GM21619 (cell line): ENCODE measurements around the gene CSH2.
"Not testable (repeated sequence)": the region's sequence is repeated elsewhere in the genome, so short reads cannot be mapped to it uniquely, and the experiment has no call there.

Experiments
- ATAC-seq: cut with Tn5 transposase; IDR thresholded peaks from one replicate; pipeline ENCODE4 v1.9.1; 2021; ENCODE audit not compliant: unreplicated experiment

The CSH2 gene

DNA sequence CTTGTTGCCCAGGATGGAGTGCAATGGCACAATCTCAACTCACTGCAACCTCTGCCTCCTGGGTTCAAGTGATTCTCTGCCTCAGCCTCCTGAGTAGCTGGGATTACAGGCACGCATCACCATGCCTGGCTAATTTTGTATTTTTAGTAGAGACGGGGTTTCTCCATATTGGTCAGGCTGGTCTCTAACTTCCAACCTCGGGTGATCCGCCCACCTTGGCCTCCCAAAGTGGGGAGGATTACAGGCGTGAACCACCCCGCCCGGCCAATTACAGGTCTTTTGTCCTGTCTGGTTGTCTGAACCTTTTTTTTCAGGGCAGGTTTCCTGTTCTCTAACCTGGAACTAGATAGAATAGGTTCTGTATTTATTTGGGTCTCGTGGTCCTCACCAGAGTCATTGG is 17.1 kb downstream of the CSH2 start:
- ATAC-seq = not testable (repeated sequence)

DNA sequence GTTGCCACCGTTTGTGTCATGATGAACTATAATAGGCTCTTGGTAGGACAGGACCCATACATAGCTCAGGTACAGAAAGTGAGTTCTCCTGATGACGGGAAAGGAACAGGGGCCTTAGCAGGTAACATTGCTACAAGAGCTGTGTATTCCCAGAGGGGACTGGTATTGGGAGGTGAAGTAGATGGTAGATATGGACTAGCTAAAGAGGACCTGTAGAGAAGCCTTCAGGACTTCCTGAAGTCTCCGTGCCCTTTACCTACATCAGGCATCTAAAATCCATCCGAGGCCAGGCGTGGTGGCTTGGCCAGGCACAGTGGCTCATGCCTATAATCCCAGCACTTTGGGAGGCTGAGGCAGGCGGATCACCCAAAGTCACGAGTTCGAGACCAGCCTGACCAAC is 18.3 kb downstream of the CSH2 start:
- no peak for ATAC-seq

DNA sequence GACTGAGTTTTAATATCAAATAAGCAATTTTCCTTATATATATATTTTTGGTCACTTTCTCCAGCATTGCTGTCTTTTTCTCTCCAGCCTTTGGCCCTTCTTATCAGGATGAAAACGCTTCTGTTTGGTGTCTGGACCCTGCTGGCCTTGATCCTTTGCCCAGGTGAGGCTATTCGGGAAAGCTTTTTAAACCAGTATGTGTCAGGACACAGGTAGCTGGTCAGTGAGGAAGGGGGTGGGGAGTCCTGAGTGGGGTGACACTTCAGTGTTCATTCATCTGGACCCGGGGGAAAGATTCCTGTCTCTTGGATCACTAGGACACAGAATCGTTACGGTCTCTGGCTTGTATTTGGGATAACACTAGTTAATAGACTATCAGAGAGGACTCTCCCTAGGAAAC is 18.8 kb downstream of the CSH2 start:
- ATAC-seq = no peak

DNA sequence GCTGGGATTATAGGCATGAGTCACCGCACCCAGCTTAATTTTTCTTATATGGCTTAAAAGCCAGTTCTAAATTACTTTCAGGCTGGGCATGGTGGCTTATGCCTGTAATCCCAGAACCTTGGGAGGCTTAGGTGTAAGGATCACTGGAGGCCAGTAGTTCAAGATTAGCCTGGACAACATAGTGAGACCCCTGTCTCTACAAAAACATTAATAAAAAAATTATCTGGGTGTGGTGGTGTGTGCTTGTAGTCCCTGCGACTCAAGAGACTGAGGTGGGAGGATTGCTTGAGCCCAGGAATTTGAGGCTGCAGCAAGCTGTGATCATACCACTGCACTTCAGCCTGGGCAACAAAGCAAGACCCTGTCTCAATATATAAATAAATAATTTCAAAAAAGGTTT is 20.2 kb downstream of the CSH2 start:
- ATAC-seq = no peak

DNA sequence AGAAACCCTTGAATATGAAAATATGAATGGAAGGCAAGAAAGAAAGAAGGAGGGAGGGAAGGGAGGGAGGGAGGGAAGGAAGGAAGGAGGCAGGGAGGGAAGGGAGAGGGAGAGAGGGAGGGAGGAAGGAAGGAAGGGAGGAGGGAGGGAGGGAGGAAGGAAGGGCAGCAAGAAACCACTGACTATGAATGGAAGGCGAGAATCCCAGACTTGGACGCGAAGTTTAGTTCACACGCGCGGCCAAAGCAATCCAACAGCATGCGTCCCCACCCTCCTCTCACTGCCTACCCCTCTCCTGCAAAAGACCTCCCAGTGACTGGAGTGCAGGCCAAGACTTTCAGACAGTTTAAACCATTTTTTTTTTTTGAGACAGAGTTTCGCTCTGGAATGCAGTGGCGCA is 23.1 kb downstream of the CSH2 start:
- ATAC-seq = no peak

DNA sequence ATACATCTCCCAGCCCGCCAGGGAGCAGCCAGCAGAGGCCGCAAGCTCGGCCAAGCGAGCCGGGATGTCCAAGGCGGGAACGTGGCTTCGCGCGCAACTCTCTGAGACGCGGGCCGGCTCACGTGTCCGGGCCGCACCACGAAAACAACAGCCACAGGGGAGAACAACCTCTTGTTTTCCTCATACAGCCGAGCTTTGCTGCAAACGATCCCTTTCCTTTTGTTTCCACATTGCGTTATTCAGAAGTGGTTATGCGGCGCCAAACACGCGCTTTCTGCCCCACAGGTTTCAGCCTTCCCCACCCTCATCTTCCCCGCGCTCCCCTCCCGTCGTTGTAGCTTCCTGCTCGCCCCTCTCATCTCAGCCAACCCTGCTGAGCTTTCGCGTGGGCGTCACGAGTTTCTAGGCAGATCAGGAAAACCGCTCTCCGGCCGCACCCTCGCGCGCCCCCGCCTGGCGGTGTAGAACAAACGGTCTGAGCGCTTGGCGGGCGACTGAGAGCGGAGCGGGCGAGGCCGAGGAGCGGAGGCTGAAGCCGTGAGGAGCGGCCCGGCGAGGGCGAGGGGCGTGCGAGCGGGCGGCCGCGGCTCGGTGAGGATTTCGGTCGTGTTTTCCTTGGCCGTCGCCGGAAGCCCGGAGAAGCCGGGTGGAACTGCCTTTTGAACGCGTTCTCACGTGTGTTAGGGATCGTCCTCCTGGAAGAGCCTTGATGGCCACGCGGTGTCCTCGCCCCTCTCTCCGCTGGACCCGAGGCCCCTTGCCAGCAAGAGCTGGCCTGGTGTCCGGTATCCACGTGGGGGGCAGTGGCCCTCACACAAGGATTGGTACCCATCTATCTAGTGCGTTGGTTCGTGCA is 24.4 kb downstream of the CSH2 start:
- ATAC-seq = peak; percentile 86

DNA sequence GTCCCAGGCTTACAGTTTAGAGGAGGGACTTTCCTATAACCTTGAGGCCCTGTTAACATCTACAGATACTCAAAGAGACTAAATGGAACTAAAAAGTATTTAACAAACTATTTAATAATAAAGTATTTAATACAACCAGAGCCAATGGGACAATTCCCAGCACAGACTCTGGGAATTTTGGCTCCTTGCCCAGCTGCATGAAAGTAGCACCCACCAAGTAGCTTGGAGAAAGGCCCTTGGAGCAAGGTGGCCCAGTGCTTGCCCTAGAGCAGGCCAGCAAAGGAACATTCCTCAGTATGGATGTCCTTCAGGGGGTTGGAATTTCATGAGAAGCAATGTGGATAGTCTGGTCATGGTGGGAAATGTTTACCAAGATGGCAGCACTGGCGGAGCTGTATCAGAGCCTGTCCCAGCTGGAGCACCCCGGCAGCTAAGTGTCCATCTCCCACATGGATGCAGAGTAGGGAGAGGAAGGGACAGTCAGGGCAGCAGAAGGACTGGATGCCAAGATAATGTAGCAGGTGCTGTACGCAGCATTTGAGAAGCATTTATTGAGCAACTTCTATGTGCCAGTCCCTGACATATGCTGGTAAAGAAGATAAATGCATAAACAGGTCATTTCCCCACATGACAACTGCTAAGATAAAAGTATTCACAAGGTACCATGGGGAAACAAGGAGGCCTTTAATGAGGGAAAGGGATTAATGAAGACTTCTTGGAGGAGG is 25.8 kb downstream of the CSH2 start:
- ATAC-seq = no peak

DNA sequence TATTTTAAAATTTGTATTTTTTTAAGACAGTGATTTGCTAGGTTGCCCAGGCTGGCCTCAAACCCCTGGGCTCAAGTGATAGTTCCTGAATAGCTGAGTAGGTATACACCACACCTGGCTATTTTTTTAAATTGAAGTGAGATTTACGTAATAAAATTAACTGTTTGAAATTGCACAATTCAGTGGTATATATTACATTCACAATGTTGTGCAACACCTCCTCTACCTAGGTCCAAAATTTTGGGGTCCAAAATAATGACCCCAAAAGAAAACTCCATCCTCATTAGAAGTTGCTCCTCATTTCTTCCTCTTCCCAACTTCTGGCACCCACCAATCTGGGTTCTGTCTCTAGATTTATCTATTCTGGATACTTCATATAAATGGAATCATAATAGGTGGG is 28.0 kb downstream of the CSH2 start:
- no peak for ATAC-seq

DNA sequence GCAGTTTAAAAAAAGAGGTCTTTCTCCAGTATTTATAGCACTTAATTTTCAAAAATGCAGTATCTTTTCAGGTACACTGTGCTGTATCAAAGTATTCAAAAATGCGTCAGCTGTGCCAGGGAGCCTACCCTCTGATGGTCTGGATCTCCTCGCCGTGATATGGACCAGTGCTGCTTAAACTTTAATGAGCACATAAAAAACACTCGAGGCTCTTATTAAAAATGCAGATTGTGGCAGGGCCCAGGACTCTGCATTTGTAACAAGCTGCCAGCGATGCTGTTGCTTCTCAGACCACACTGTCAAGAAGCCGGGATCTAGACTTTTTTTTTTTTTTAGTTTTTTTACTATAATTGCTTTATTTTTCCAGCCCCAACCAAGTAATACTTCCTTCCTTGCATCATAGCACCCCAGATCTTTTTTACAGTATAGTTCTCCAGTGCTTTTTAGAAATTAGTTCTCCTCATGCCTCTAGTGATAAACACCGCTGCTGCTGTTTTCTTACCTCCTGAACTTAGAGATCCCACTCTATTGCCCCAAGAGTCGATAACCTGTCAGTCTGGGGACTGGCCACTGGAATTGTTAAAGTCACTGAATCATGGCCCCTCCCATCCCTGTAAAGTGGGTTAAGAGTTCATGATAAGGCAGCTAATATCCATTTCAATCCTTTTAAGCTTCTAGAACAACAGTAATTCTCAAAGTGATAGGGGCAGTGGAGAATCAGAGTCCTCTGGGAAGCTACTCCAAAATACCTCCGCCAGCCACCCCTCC is 29.4 kb downstream of the CSH2 start:
- no peak for ATAC-seq

DNA sequence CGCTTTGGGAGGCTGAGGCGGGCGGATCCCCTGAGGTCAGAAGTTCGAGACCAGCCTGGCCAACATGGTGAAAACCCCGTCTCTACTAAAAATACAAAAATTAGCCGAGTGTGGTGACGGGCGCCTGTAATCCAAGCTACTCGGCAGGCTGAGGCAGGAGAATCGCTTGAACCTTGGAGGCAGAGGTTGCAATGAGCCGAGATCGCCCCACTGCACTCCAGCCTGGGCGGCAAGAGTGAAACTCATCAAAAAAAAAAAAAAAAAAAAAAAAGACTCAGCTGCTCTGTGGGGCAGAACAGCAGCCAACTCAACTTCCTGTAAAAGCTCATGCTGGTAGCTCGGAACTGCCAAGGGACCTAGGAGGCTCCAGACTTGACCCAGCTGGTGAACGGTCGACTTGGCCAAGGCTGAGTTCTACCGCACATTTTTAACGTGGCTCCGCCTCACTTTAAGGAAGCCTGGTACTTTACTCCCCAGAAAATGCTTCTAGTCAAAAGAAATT is 30.0 kb downstream of the CSH2 start:
- not testable (repeated sequence) for ATAC-seq

DNA sequence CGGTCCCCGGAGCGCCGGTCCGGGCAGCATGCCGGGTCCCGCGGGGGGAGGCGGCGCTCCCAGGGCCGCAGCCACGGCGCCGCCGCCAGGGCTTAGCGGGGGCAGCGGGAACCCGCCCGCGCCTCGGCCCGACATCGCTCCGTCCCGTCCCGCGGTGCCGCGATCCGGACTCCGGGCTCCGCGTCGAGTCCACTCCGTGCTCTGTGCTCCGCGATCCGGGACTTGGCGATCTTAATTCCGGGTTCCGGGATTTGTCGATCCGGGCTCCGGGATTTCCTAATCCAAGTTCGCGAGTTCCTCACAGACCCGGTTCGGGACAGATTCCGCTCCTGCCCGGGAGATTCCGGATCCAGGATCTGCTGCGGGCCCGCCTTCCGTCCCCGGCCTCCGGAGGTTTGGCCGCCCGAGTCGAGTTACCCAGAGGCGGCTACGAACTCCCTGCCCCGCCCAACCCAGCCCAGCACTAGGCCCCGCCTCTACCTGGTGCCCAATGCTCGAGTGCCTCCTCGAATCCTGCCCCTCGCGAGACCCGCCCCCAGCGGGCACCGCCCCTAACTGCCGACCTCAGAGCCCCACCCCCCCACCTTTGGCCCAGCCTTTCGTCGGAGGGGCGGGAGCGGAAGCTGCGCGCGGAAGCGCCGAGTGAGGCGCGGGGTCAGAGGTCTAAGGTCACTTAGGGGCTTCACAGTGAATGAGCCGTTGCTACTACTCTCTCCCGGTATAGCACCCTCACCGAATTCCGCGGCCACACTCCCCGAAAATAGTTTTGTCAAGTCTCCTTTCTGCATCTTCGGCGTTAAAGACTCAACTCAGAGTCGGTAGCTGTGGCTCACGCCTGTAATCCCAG is 30.7 kb downstream of the CSH2 start, which contains the start of gene SMARCD2:
Gene SMARCD2, minus strand, starts transcription at position 146 of the 847 bp plus-strand sequence. Its CDS starts 11 bp downstream, at position 135.
- peak; percentile 74 for ATAC-seq

DNA sequence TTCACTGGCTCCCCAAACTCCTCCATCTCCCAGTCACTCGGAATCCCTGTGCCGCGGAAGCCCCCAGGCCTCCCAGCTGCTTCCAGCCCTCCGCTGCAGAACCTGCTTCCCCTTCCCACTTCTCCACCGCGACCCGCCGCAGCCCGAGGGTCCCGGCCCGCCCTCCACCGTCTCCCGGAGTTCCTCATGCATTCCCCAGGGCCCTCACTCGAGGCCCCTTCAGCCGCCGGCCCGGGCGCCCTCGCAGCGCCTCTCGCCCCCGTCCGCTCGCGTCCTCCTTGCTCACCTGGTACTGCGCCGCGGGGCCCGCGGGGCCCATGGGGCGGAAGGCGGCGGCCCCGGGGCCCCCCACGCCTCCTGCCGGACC is 31.3 kb downstream of the CSH2 start:
- ATAC-seq = peak; percentile 20

DNA sequence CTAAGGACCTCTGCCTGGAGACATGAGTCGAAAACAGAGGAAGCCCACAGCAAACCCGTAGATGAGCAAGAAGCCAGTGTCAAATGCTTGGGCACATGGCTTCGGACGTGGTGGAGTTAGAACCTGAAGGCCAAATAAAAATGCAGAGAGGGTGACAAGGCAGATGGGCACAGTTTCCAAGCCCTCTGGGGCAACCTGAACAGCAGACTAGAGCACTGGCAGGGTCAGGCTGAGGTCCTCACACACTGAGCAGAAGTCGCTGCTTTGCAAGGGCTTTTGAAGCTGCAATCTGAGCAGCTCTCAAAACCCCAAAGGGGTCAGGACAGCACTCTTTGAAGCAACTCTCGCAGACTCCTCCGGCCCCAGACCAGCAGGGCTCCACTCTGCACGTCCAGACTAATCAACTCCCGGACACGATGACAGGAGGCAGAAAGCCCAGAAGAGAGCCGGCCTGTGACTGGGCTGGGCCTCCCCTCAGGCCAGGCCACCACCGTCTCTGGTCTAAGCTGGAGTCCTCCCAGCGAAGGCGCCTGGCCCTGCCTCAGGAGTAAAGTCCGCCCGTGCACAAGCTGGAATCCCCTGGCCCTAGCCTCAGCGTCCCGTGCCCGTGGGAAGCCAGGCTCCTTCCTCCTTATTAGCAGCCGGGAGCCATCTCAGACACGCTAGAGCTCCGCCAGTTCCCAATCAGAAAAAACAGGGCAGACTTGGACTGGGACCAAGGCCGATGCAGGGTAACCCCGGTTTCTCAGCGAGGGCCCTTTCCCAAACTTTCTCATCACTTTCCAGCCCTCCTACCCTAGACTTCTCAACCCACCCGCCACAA is 31.9 kb downstream of the CSH2 start:
- ATAC-seq = no peak

DNA sequence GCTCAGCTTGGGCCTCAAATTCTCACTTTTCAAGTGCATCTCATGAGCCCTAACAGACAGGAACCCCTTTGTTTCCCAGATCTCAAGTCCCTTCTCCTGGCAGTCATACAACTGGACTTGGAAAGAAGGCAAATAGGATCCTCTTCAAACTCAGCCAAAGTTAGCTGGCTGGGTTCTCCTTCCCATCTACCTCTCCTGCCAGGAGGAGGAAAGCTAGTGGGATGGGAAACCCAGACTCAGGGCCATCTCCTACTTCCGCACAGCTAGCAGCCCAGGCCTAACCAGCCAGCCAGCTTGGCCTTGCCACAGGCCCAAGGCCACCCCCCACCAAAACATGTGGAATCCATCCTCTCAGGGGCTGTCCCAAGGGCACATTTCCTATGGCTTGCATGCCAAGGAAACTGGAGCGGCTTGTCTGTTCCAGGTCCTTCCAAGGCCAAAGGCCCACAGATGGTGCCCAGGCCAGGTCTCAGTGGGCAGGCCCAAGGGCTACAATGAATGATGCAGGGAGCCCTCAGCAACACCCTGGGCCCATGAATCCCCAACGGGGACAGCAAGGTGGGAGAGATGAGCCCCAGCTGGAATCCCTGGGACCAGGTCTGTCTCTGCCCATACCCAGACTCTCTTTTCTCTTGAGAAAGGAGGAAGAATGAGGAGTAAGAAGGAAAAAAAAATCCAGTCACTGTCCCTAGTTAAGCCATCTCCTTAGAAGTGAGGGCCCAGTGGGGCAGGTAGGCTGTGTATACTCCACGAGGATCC is 32.7 kb downstream of the CSH2 start:
- ATAC-seq = no peak

DNA sequence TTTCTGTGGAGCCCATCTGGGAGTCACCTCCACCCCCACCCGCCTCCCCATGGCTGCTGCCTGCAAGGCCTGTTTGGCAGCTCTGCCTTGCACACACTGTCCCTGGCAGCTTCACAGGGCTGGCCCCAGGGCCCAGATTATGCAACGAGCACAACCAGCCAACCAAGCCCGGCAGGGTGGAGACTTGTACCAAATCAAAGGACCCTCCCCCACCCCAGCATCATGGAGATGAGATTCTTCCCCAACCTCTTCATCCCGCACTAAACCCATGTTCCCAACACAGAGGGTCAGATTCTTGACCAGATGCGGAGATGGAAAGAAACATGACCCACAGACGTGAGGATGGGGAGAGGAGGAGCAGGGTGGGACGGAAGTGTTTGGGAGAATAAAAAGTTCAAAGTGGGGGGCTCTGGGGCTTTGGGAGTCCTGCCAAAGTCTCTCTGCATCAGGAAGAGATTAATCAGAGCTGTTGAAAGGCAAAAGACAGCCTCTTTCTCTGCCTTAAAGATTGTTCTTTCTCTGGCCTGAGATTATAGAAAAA is 34.8 kb downstream of the CSH2 start:
- no peak for ATAC-seq

DNA sequence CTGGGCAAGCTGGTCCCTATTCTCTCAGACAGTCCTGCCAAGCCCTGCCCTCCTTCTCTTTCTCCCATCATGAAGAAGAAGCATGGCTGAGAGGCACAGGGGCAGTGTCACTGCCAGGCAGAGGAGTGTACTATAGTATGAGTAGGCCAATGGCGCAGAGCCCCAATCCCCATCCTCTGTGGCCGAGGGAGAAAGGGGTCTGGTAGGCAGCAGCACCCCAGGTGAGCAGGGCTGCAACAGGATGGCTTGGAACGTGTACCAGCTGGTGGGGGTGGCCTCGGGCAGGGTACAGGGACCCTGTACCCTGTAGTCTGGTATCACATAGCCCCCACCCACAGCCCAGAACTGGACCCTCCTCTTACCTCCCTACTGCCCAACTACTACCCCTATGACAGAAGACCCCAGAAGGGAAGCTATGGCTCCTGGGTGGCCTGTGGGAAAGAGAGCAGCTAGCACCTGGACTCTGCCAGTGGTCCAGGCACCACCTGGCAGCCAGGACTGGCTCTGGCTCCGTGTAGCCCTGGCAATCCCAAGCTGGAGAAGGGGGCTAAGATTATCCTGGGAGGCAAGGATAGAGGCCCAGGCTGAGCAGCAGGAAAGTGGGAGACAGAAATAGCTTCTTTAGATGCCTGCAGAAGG is 35.4 kb downstream of the CSH2 start:
- no peak for ATAC-seq

DNA sequence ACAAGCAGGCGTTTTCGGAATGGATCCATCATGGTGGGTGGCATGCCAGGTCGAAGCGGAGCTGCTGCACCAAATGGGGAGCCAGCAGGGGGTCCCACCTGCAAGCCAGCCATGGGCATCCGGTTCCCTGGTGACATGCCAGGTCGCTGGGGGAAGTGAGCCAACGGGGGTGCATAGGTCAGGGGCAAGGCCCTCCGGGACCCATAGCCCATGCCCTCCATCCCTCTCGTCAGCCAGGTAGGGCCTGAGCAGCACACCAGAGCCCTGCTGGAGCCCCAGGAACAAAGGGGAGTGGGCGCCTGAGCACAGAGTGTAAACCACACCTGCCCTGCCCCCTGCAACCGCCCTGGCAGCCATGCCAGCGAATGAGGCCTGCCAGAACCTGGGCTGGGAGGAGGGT is 36.0 kb downstream of the CSH2 start:
- no peak for ATAC-seq

DNA sequence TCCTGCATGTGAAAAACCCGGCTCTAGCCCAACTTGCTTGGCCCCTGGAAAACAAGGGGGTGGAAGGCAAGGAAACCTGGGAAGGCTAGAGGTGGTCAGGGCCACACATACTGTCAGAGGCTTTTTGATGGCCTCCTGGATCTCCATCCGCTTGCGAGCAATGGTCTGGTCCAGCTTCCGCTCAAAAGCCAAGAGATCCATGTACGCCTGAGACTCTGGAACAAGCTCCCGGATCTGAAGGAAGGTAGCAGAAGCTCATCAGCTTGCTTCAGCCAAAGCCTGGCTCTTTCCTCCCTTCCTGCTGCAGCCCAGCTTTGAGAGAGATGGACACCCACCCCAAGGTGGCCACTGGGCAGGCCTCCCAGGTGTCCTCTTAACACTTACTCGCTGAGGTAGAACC is 36.7 kb downstream of the CSH2 start:
- no peak for ATAC-seq
